HG03108 (cell line): ENCODE data around the gene SIN3A.
A peak's percentile ranks its signal among the peaks of the same experiment; 100 is the strongest.
"Not testable (repeated sequence)": the region's sequence is repeated elsewhere in the genome, so short reads cannot be mapped to it uniquely, and the experiment has no call there.

ENCODE experiments used
- ATAC-seq: cut with Tn5 transposase; IDR thresholded peaks from one replicate; pipeline ENCODE4 v1.9.1; 2021; ENCODE audit warnings: moderate library complexity; ENCODE audit not compliant: unreplicated experiment

SIN3A gene

GRCh38 chr15:75451674-75452363 is at the start of gene SIN3A:
SIN3A (minus strand) TSS chr15:75451690; CDS start chr15:75430375, 21,315 bp downstream.
- ATAC-seq = peak; percentile 37

DNA sequence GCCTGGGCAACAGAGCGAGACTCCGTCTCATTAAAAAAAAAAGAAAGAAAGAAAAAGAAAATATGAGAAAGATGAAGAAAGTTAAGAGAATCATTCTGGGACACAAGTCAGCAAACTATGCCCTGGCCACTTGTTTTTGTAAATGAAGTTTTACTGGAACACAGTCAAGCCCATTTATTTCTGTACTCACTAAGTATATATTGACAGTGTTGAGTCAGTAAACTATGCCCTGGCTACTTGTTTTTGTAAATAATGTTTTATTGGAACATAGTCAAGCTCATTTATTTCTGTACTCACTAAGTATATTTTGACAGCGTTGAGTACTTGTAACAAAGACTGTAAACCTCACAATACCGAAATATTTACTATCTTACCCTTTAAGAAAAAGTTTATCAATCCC is 42.2 kb upstream of the SIN3A start:
- ATAC-seq = no peak

DNA sequence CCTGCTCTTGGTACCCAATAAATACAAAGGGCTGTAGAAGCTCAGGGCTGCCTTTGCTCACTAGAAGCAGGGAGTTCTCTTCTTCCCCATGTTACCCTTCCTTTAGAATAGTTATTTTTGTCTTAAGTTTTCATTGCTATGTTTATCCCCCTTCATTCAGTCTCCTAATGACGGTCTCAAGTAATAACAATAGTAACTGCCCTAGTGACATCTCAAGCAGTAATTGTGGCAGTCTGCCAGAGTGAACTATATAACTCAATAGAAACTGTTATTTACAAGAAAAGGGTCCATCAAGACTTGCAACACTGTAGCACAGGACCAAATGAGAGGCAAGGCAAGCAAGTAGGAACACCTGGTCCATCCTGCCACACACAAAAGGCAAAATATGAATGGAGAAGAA is 32.5 kb upstream of the SIN3A start:
- ATAC-seq = no peak

- ATAC-seq = not testable (repeated sequence)
Measured at GRCh38 chr15:75483556-75483955, 32.1 kb upstream of the SIN3A start.

GRCh38 chr15:75483106-75483505 is 31.6 kb upstream of the SIN3A start:
- no peak for ATAC-seq

GRCh38 chr15:75480463-75480862 is 29.0 kb upstream of the SIN3A start:
- not testable (repeated sequence) for ATAC-seq

GRCh38 chr15:75479670-75480069 is 28.2 kb upstream of the SIN3A start:
- ATAC-seq = no peak

DNA sequence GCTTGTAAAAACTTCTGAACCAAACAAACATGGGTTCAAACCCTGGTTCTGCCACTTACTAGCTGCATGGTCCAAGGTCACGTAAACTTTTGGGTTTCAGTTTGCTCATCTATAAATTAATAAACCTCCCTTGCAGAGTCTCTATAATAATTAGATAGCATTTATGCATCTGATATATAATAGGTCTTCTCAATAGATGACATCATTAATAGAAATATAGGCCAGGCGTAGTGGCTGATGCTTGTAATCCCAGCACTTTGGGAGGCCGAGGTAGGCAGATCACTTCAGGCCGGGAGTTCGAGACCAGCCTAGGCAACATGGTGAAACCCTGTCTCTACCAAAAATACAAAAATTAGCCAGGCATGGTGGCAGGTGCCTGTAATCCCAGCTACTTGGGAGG is 25.6 kb upstream of the SIN3A start:
- not testable (repeated sequence) for ATAC-seq

GRCh38 chr15:75468913-75469598 is 17.6 kb upstream of the SIN3A start:
- no peak for ATAC-seq

- ATAC-seq = no peak
Measured at GRCh38 chr15:75460646-75461045, 9.2 kb upstream of the SIN3A start.

DNA sequence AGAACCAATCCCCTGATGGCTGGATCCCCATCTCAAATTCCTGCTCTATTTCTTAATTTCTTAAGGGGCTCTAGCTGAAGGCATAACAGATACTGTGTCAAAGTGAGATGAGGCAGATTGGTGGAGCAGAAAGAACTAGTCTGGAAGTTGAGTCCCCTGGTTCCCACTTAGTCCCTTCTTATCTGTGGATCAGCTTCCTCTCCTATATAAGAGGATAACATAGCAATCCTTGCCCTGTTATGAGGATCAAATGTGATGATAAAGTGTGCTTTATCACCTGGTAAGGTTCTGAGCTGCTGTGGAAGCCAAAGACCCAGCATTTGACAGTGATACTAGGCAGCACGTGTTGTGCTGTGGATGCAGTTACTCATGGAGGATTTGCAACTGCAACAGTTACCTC is 8.1 kb upstream of the SIN3A start:
- no peak for ATAC-seq

GRCh38 chr15:75456710-75457109 is 5.2 kb upstream of the SIN3A start:
- ATAC-seq = no peak

DNA sequence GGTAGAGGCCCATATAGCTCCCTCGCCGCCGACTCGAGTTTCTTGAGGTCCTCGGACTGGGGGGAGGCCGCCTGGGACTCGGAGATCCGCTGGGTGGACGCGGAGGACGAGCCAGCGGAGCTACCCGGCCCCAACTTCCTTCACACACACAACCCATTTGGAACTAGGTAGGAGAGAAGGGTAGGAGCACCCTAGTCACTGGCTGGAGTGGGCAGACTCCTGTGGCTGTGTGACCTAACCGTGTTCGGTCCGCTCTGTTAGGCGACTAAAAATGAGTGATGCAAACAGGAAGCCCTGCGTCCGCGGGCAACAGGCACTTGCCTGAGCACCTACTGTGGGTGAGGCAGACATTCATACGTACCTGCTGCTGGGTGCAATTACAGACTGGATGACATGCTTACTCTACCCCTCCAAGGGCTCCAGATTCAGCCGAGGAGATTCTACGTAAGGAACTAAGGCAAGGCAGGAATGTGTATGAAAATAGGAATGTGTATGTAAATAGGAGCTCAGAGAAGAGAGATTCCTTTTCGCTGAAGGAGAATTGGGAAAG is 4.6 kb upstream of the SIN3A start:
- ATAC-seq = no peak

DNA sequence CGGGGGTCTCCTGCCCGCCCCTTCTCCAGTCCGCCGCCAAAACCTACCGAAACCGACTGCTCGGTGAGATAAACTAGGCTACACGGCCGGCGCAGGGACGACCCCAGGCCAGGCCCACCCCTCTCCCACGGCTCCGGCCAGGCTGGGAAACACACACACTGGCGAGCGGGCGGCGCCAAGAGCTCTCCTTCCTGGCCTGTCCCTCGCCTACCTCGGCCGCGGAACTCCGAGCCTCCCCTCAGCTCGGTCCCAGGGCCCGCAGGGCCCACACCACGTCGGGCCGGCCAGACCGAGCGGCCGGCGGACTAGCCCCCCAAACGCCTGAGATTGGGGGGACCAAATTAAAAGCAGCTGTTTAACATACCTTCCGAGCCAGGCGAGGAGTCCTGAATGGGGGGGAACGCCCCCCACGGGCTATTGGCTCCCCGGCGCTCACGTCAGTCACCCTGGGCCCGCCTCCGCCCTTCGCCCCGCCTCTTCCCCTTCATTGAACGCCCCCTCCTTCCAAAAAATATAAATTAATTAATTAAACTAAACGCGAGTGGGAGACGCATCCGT is 4.0 kb upstream of the SIN3A start:
- no peak for ATAC-seq

- no peak for ATAC-seq
Measured at GRCh38 chr15:75454471-75455378, 3.2 kb upstream of the SIN3A start.

- ATAC-seq = peak; percentile 28
Measured at GRCh38 chr15:75453703-75454470, 2.4 kb upstream of the SIN3A start.

DNA sequence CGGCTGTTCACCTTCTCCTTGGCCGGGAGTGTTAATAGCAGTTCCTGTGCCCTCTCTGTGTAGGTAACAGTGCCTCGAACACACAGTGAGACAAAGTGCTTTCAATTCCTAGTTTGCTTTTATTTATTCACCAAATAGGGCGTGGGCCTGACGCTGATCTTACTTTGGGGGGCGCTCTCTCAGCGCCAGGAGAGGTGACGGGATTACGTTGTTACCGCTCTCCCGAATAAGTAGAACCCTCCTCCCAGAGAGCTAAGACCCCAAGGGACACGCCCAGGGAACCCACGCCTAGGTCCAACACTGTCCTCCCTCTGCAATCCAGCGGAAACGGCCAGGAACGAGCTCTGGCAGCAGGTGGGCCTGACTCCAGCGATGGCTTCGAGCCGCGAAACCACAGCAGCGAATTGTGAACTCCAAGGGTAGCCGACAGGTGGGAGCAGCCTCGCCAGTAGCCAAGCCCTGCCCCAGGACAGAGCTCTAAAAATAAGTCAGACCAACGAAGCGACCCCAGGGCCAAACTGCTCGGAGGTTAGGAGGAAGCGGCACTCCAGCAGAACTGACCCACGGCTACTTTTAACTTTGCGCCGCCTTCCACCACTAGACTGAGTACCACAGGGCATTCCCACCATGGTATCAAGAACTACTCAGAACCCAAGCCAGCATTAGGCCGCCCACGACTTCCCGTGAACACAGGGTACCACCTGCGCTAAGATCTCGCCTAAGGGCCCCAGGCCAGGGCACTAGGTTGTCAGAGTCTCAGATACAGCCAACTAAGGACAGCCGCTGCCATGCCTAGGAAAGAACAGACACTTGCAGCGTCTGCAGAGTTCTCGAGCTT is 1.6 kb upstream of the SIN3A start:
- ATAC-seq = no peak

- ATAC-seq = no peak
Measured at GRCh38 chr15:75452364-75452864, 924 bp upstream of the SIN3A start.

GRCh38 chr15:75451202-75451673 is 252 bp downstream of the SIN3A start:
- no peak for ATAC-seq
